Astrocyte of the hippocampus (primary cell): ENCODE data around the gene UAP1L1.

ENCODE experiments used
- DNase-seq: peaks from one replicate; pipeline ENCODE4 v3.0.0; 2011; ENCODE audit warnings: low read depth, low spot score

The UAP1L1 gene

GRCh38 chr9:137041124-137041523 is 36.2 kb upstream of the UAP1L1 start:
- no peak for DNase-seq

- no peak for DNase-seq
Observed at GRCh38 chr9:137042751-137043727, 34.3 kb upstream of the UAP1L1 start.

GRCh38 chr9:137044037-137044436 is 33.3 kb upstream of the UAP1L1 start:
- no peak for DNase-seq

- no peak for DNase-seq
Observed at GRCh38 chr9:137044502-137045177, 32.7 kb upstream of the UAP1L1 start.

GRCh38 chr9:137045294-137046087 is 31.8 kb upstream of the UAP1L1 start:
- DNase-seq = peak; percentile 75

GRCh38 chr9:137046088-137046787 is 31.1 kb upstream of the UAP1L1 start, which contains the start of gene NPDC1:
TSS of gene NPDC1 (minus strand) at chr9:137046177. CDS start at chr9:137045989, 188 bp downstream.
- peak; percentile 93 for DNase-seq

- DNase-seq = no peak
Observed at GRCh38 chr9:137048655-137049543, 28.4 kb upstream of the UAP1L1 start.

GRCh38 chr9:137049544-137050449 is 27.5 kb upstream of the UAP1L1 start:
- DNase-seq = peak; percentile 78

GRCh38 chr9:137050570-137050969 is 26.7 kb upstream of the UAP1L1 start:
- DNase-seq = no peak

- no peak for DNase-seq
Observed at GRCh38 chr9:137051145-137051724, 26.1 kb upstream of the UAP1L1 start.

- DNase-seq = no peak
Observed at GRCh38 chr9:137052293-137052692, 25.0 kb upstream of the UAP1L1 start.

GRCh38 chr9:137052998-137053943 is 24.0 kb upstream of the UAP1L1 start:
- no peak for DNase-seq

GRCh38 chr9:137053944-137054931 is 23.1 kb upstream of the UAP1L1 start, which contains the start of gene ENTPD2:
TSS of gene ENTPD2 (minus strand) at chr9:137054061. CDS start at chr9:137053997, 64 bp downstream.
- no peak for DNase-seq

GRCh38 chr9:137054932-137055384 is 22.4 kb upstream of the UAP1L1 start:
- no peak for DNase-seq

- peak; percentile 96 for DNase-seq
Observed at GRCh38 chr9:137055385-137056364, 21.6 kb upstream of the UAP1L1 start.
